MCF 10A (cell line): ENCODE data around the gene PARK7. TPM values are rescaled to one million over a fixed set of nuclear protein-coding genes. Genes with fewer than 3 reads are reported as not detected.
A peak's percentile ranks its signal among the peaks of the same experiment; 100 is the strongest.

Experiments
- BruUV-seq: library from RNA; stranded (reverse); fragments of 400-500 nt; replicated peaks from 2 replicates; lab custom pipeline; 2021; lab: Mats Ljungman, UMichigan
- CTCF ChIA-PET: fragments of 300-600 bp; sonication (Branson Sonifier 250); formaldehyde crosslinking; extraction: SDS; loops from one replicate; lab custom pipeline; 2021; ENCODE audit warnings: antibody characterized with exemption, inconsistent platforms; lab: Yijun Ruan, JAX
- POLR2A ChIA-PET: fragments of 300-600, 350-650 bp; sonication (Branson Sonifier 250); formaldehyde crosslinking; extraction: SDS; loops from one replicate; lab custom pipeline; 2020; ENCODE audit warnings: antibody characterized with exemption, inconsistent platforms; lab: Yijun Ruan, JAX
- DNase-seq: peaks from one replicate; pipeline ENCODE4 v3.0.0-alpha.2; 2018; ENCODE audit not compliant: unreplicated experiment
- H3K27ac Mint-ChIP-seq: one replicate; pipeline ENCODE4 v1.8.0; 2022; ENCODE audit warnings: mild to moderate bottlenecking, low read depth, mixed read lengths; ENCODE audit not compliant: unreplicated experiment
- H3K27me3 Mint-ChIP-seq: one replicate; pipeline ENCODE4 v1.8.0; 2022; ENCODE audit warnings: mixed read lengths; ENCODE audit not compliant: insufficient read depth, unreplicated experiment
- H3K36me3 Mint-ChIP-seq: one replicate; pipeline ENCODE4 v1.8.0; 2022; ENCODE audit warnings: mild to moderate bottlenecking, moderate library complexity, mixed read lengths; ENCODE audit not compliant: insufficient read depth, unreplicated experiment
- H3K4me1 Mint-ChIP-seq: one replicate; pipeline ENCODE4 v1.8.0; 2022; ENCODE audit warnings: mixed read lengths; ENCODE audit not compliant: insufficient read depth, unreplicated experiment
- H3K4me3 Mint-ChIP-seq: one replicate; pipeline ENCODE4 v1.8.0; 2022; ENCODE audit warnings: mild to moderate bottlenecking, moderate library complexity, mixed read lengths; ENCODE audit not compliant: unreplicated experiment
- H3K9me3 Mint-ChIP-seq: one replicate; pipeline ENCODE4 v1.8.0; 2022; ENCODE audit warnings: mixed read lengths; ENCODE audit not compliant: unreplicated experiment
- intact Hi-C: fragments of 100-400 bp; cut with micrococcal nuclease; formaldehyde crosslinking; loops from 2 replicates; pipeline ENCODE4 v1.14.1; 2022
- total RNA-seq: library from RNA; stranded (reverse); gene quantifications from 2 replicates; pipeline ENCODE4 v1.2.3, GENCODE V29; 2022
- TF ChIP-seq, protein P1 (sequence below): fragments of 200-600 bp; IDR thresholded peaks from one replicate; pipeline ENCODE4 v1.8.0; 2022; ENCODE audit warnings: antibody characterized with exemption, mild to moderate bottlenecking; ENCODE audit not compliant: unreplicated experiment

PARK7 gene
- total RNA-seq, 1 experiment from 2014 or later: 419 TPM

DNA sequence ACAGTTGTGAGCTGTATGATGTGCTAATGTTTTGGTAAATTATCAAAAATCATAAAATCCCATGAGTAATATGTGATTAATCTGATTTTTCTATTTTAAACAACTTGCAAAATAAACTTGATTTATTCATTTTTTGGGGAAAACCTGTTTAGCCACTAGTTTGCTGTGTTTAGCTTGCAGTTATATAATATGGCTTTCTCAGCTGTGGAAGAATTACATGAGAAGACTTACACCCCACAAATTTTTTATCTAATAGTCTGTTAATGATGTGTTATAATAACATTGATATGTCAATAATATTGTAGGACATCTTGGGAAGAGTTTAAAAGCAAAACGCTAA is 67.0 kb downstream of the PARK7 start:
- POLR2A ChIA-PET: interaction anchor here (0.6 to 7.5 kb wide), 15 partner anchors 11 to 286 kb away, joined by 3 to 256 read pairs (median 4); no protein-coding TSS in a partner anchor
- no TSS peak for BruUV-seq
- peaks cover 23% of the 10 kb centered on the region for H3K4me1 Mint-ChIP-seq

DNA sequence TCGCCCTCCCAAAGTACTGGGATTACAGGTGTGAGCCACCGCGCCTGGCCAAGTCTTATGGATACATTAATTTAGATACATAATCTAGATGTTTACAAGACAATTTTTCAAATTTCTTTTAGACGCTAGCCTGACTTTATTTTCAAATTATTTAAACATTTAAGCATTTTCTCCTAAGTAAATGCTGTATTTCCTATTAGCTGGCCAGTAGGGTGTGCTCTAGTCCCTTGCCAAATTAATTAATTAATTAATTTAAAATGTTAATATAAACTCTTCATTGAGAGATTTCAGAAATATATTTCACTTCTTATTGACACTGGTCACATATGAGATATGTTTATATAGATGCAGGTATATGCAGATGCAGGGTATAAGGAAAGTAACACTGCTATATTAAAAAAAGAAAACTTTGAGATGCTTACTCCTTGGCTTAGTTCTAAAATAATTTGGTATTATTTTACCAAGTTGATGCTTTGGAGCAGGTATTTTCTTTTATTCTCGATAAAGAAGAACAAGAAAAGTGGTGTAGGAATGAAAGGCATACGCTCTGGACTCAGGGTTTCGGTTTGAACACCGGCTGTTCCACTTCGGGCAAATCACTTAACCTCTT is 69.8 kb downstream of the PARK7 start:
- intact Hi-C loops: loop anchor here (1.0 kb wide), 2 partner anchors 208 to 283 kb away; no protein-coding TSS in a partner anchor
- BruUV-seq: no TSS peak
- POLR2A ChIA-PET: interaction anchor here (0.7 to 3.2 kb wide), 21 partner anchors 9 to 283 kb away, joined by 3 to 13 read pairs (median 3); no protein-coding TSS in a partner anchor
- CTCF ChIA-PET: interaction anchor here (0.6 to 5.5 kb wide), 19 partner anchors 10 to 631 kb away, joined by 3 to 44 read pairs (median 4); no protein-coding TSS in a partner anchor
- Mint-ChIP-seq H3K4me3 (no peak overlapping the region), H3K27ac (peak overlapping the region; percentile 31), H3K27me3 (no peaks in the 10 kb centered on the region), H3K4me1 (peaks cover 37% of the 10 kb centered on the region), H3K9me3 (no peaks in the 10 kb centered on the region), H3K36me3 (peaks cover 4% of the 10 kb centered on the region)
- TF ChIP-seq, protein P1, sequence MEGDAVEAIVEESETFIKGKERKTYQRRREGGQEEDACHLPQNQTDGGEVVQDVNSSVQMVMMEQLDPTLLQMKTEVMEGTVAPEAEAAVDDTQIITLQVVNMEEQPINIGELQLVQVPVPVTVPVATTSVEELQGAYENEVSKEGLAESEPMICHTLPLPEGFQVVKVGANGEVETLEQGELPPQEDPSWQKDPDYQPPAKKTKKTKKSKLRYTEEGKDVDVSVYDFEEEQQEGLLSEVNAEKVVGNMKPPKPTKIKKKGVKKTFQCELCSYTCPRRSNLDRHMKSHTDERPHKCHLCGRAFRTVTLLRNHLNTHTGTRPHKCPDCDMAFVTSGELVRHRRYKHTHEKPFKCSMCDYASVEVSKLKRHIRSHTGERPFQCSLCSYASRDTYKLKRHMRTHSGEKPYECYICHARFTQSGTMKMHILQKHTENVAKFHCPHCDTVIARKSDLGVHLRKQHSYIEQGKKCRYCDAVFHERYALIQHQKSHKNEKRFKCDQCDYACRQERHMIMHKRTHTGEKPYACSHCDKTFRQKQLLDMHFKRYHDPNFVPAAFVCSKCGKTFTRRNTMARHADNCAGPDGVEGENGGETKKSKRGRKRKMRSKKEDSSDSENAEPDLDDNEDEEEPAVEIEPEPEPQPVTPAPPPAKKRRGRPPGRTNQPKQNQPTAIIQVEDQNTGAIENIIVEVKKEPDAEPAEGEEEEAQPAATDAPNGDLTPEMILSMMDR: peak; percentile 65
- DNase-seq: peak; percentile 55

More for the DNA sequence above, 67.0 kb downstream of the PARK7 start:
- no peak for DNase-seq
- CTCF ChIA-PET: interaction anchor here (0.6 to 1.9 kb wide), 6 partner anchors 13 to 285 kb away, joined by 3 to 11 read pairs (median 4); no protein-coding TSS in a partner anchor
- intact Hi-C loops: loop anchor here (5.0 kb wide), 1 partner anchor 69 kb away; no protein-coding TSS in a partner anchor
- H3K36me3 Mint-ChIP-seq: peaks cover 30% of the 10 kb centered on the region
- no peak overlapping the region for H3K4me3 Mint-ChIP-seq
- TF ChIP-seq, protein P1: no peak
- H3K27ac Mint-ChIP-seq: peak overlapping the region; percentile 92
- no peaks in the 10 kb centered on the region for H3K27me3 Mint-ChIP-seq
- no peaks in the 10 kb centered on the region for H3K9me3 Mint-ChIP-seq

DNA sequence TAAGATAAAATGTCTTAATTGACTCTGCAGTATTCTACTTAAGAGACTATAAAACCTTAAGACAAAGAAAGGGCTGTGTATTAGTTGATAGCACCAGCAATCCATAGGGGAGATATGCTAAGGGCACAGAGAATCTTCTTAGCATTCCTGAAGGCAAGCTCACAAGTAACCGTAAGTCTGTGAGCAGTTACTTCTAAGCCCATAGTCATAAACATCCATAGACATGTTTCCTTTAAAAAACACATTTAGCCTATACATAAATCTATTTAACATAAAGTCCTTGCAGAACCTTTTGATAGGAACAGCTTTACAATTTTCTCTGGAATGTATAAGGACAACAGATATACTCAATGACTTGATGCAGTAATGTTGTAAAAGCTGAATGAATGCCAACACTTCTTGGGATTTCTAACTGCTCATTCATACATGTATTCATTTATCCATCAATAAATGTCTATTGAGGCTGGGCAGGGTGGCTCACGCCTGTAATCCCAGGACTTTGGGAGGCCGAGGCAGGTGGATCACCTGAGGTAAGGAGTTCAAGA is 70.9 kb downstream of the PARK7 start:
- BruUV-seq: no TSS peak
- H3K4me1 Mint-ChIP-seq: peaks cover 27% of the 10 kb centered on the region
- TF ChIP-seq, protein P1: no peak
- ChIA-PET POLR2A (interaction anchor here (0.7 to 3.2 kb wide), 14 partner anchors 8 to 283 kb away, joined by 3 to 13 read pairs (median 4); no protein-coding TSS in a partner anchor), CTCF (interaction anchor here (0.6 to 5.5 kb wide), 12 partner anchors 13 to 282 kb away, joined by 3 to 44 read pairs (median 5); no protein-coding TSS in a partner anchor)
- no peaks in the 10 kb centered on the region for H3K27me3 Mint-ChIP-seq
- DNase-seq: no peak
- H3K4me3 Mint-ChIP-seq: no peak overlapping the region
- H3K27ac Mint-ChIP-seq: peak overlapping the region; percentile 31
- H3K36me3 Mint-ChIP-seq: no peaks in the 10 kb centered on the region
- intact Hi-C loops: no loop called here
- no peaks in the 10 kb centered on the region for H3K9me3 Mint-ChIP-seq

GRCh38 chr1:8033322-8033721 is 71.8 kb downstream of the PARK7 start:
- Mint-ChIP-seq H3K27me3 (no peaks in the 10 kb centered on the region), H3K4me3 (no peak overlapping the region), H3K9me3 (no peaks in the 10 kb centered on the region), H3K4me1 (peaks cover 18% of the 10 kb centered on the region), H3K36me3 (no peaks in the 10 kb centered on the region), H3K27ac (no peak overlapping the region)
- ChIA-PET CTCF (interaction anchor here (0.6 to 5.5 kb wide), 8 partner anchors 20 to 281 kb away, joined by 3 to 44 read pairs (median 4); no protein-coding TSS in a partner anchor), POLR2A (interaction anchor here (1.0 to 2.0 kb wide), 2 partner anchors 226 to 282 kb away, joined by 3 to 7 read pairs; no protein-coding TSS in a partner anchor)
- no peak for DNase-seq
- no TSS peak for BruUV-seq
- intact Hi-C loops: no loop called here
- TF ChIP-seq, protein P1: no peak
